HEK293 (cell line): Measurements from ENCODE around the gene JUND.

Source experiments
- GLIS2 ChIP-seq: fragments of 450-650 bp; formaldehyde crosslinking; IDR thresholded peaks from 2 replicates; pipeline ENCODE4 v1.5.1; 2016; ENCODE audit warnings: missing biosample characterization, missing genetic modification characterization
- HOXA7 ChIP-seq: sonication (generic); formaldehyde crosslinking; IDR thresholded peaks from 2 replicates; pipeline ENCODE4 v1.8.1; 2022; ENCODE audit warnings: missing genetic modification reagents, borderline replicate concordance
- IKZF3 ChIP-seq: fragments of 450-650 bp; IDR thresholded peaks from 2 replicates; pipeline ENCODE4 v1.5.0; 2018; ENCODE audit warnings: missing biosample characterization, mild to moderate bottlenecking, missing genetic modification characterization, moderate library complexity
- WT1 ChIP-seq: fragments of 450-650 bp; formaldehyde crosslinking; IDR thresholded peaks from 2 replicates; pipeline ENCODE4 v1.5.1; 2016; ENCODE audit warnings: missing biosample characterization, missing genetic modification characterization
- ZBTB1 ChIP-seq: fragments of 450-650 bp; formaldehyde crosslinking; IDR thresholded peaks from 2 replicates; pipeline ENCODE4 v1.5.1; 2016; ENCODE audit warnings: missing biosample characterization, missing genetic modification characterization
- ZNF138 ChIP-seq: fragments of 450-650 bp; formaldehyde crosslinking; IDR thresholded peaks from 2 replicates; pipeline ENCODE4 v1.5.1; 2016; ENCODE audit warnings: missing biosample characterization, missing genetic modification characterization, borderline replicate concordance
- ZNF2 ChIP-seq: fragments of 450-650 bp; formaldehyde crosslinking; IDR thresholded peaks from 2 replicates; pipeline ENCODE4 v1.5.1; 2016; ENCODE audit warnings: missing biosample characterization, missing genetic modification characterization
- ZNF292 ChIP-seq: fragments of 450-650 bp; formaldehyde crosslinking; IDR thresholded peaks from 2 replicates; pipeline ENCODE4 v1.5.1; 2016; ENCODE audit warnings: low read depth, missing biosample characterization, missing genetic modification characterization, borderline replicate concordance
- ZNF341 ChIP-seq: fragments of 450-650 bp; formaldehyde crosslinking; IDR thresholded peaks from 2 replicates; pipeline ENCODE4; 2016; ENCODE audit warnings: low read depth, missing biosample characterization, missing genetic modification characterization
- ZNF37A ChIP-seq: fragments of 450-650 bp; IDR thresholded peaks from 2 replicates; pipeline ENCODE4 v1.5.1; 2018; ENCODE audit warnings: missing biosample characterization, missing genetic modification characterization
- ZNF433 ChIP-seq: fragments of 450-650 bp; formaldehyde crosslinking; IDR thresholded peaks from 2 replicates; pipeline ENCODE4 v1.5.1; 2016; ENCODE audit warnings: missing biosample characterization, missing genetic modification characterization, low read depth
- ZNF549 ChIP-seq: fragments of 450-650 bp; IDR thresholded peaks from 2 replicates; pipeline ENCODE4 v1.5.1; 2018; ENCODE audit warnings: missing biosample characterization, missing genetic modification characterization, mild to moderate bottlenecking, inconsistent platforms, moderate library complexity
- ZNF747 ChIP-seq: fragments of 450-650 bp; formaldehyde crosslinking; IDR thresholded peaks from 2 replicates; pipeline ENCODE4 v1.5.1; 2016; ENCODE audit warnings: missing biosample characterization, missing genetic modification characterization
- ZNF768 ChIP-seq: fragments of 450-650 bp; formaldehyde crosslinking; IDR thresholded peaks from 2 replicates; pipeline ENCODE4 v1.5.1; 2018; ENCODE audit warnings: missing biosample characterization, mild to moderate bottlenecking, missing genetic modification characterization
- TF ChIP-seq, protein P1 (sequence below): fragments of 450-650 bp; formaldehyde crosslinking; IDR thresholded peaks from 2 replicates; pipeline ENCODE4 v1.5.1; 2016; ENCODE audit warnings: missing biosample characterization, missing genetic modification characterization
- TF ChIP-seq, protein P2 (sequence below): fragments of 450-650 bp; IDR thresholded peaks from 2 replicates; pipeline ENCODE4 v1.5.1; 2018; ENCODE audit warnings: missing biosample characterization, missing genetic modification characterization
- TF ChIP-seq, protein P3 (sequence below): fragments of 450-650 bp; formaldehyde crosslinking; IDR thresholded peaks from 2 replicates; pipeline ENCODE4 v1.5.1; 2016; ENCODE audit warnings: missing biosample characterization, missing genetic modification characterization
- TF ChIP-seq, protein P4 (sequence below): fragments of 450-650 bp; formaldehyde crosslinking; IDR thresholded peaks from 2 replicates; pipeline ENCODE4 v1.5.1; 2016; ENCODE audit warnings: missing biosample characterization, missing genetic modification characterization
- TF ChIP-seq, protein P5 (sequence below): fragments of 450-650 bp; formaldehyde crosslinking; IDR thresholded peaks from 2 replicates; pipeline ENCODE4 v1.5.1; 2016; ENCODE audit warnings: missing biosample characterization, missing genetic modification characterization, low read depth
- TF ChIP-seq, protein P6 (sequence below): fragments of 450-650 bp; formaldehyde crosslinking; IDR thresholded peaks from 2 replicates; pipeline ENCODE4 v1.5.1; 2016; ENCODE audit warnings: missing biosample characterization, missing genetic modification characterization
- TF ChIP-seq, protein P7 (sequence below): fragments of 450-650 bp; formaldehyde crosslinking; IDR thresholded peaks from 2 replicates; pipeline ENCODE4 v1.5.1; 2017; ENCODE audit warnings: missing biosample characterization, missing genetic modification characterization
- TF ChIP-seq, protein P8 (sequence below): fragments of 450-650 bp; formaldehyde crosslinking; IDR thresholded peaks from 2 replicates; pipeline ENCODE4 v1.5.1; 2016; ENCODE audit warnings: missing biosample characterization, missing genetic modification characterization

JUND gene

DNA sequence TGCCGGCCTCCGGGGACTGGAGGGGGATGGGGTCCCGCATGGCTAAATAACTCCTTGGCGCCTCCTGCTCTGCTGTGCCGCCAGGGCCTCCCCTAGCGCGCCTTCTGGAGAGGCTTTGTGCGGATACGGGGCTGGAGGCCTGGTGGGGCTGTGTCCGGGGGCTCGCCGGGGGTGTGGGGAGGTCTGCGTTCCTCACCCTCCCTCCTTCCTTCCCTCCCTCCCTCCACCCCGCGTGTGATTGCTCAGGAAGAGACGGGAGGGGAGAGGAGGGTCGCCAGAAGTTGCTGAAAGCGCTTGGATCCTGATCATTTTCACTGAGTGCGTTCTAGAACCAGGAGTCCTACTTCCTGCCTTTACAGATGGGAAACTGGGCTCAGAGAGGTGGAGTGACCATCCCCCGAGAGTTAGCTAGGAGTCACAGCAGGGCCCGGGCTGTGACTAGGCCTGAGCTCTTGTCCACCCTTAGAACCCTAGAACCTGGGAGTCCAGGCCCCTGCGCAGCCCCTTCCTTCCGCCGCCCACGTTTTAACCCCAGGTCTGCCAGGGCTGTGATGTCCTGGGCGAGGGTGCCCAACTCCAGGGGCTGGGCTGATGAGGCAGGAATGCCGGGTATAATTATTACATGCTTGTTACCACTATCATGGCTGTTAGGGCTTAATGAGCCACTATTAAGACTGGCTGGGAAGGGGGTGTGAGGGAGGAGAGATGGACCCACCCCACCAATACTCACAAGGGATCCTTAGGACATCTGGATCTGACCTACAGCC is 782 bp upstream of the JUND start (continued):
- TF ChIP-seq, protein P1, sequence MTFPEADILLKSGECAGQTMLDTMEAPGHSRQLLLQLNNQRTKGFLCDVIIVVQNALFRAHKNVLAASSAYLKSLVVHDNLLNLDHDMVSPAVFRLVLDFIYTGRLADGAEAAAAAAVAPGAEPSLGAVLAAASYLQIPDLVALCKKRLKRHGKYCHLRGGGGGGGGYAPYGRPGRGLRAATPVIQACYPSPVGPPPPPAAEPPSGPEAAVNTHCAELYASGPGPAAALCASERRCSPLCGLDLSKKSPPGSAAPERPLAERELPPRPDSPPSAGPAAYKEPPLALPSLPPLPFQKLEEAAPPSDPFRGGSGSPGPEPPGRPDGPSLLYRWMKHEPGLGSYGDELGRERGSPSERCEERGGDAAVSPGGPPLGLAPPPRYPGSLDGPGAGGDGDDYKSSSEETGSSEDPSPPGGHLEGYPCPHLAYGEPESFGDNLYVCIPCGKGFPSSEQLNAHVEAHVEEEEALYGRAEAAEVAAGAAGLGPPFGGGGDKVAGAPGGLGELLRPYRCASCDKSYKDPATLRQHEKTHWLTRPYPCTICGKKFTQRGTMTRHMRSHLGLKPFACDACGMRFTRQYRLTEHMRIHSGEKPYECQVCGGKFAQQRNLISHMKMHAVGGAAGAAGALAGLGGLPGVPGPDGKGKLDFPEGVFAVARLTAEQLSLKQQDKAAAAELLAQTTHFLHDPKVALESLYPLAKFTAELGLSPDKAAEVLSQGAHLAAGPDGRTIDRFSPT (tag by site-specific recombination): 0 out of 2 replicates have a peak, but pooled peaks have one; percentile 17
- TF ChIP-seq HOXA7 (CRISPR knock-in tag): no peak
- TF ChIP-seq WT1 (tag by site-specific recombination): peak; percentile 39
- TF ChIP-seq ZNF292: no peak
- TF ChIP-seq ZNF2 (tag by site-specific recombination): no peak
- TF ChIP-seq, protein P2, sequence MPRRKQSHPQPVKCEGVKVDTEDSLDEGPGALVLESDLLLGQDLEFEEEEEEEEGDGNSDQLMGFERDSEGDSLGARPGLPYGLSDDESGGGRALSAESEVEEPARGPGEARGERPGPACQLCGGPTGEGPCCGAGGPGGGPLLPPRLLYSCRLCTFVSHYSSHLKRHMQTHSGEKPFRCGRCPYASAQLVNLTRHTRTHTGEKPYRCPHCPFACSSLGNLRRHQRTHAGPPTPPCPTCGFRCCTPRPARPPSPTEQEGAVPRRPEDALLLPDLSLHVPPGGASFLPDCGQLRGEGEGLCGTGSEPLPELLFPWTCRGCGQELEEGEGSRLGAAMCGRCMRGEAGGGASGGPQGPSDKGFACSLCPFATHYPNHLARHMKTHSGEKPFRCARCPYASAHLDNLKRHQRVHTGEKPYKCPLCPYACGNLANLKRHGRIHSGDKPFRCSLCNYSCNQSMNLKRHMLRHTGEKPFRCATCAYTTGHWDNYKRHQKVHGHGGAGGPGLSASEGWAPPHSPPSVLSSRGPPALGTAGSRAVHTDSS (tag by site-specific recombination): no peak
- TF ChIP-seq, protein P3, sequence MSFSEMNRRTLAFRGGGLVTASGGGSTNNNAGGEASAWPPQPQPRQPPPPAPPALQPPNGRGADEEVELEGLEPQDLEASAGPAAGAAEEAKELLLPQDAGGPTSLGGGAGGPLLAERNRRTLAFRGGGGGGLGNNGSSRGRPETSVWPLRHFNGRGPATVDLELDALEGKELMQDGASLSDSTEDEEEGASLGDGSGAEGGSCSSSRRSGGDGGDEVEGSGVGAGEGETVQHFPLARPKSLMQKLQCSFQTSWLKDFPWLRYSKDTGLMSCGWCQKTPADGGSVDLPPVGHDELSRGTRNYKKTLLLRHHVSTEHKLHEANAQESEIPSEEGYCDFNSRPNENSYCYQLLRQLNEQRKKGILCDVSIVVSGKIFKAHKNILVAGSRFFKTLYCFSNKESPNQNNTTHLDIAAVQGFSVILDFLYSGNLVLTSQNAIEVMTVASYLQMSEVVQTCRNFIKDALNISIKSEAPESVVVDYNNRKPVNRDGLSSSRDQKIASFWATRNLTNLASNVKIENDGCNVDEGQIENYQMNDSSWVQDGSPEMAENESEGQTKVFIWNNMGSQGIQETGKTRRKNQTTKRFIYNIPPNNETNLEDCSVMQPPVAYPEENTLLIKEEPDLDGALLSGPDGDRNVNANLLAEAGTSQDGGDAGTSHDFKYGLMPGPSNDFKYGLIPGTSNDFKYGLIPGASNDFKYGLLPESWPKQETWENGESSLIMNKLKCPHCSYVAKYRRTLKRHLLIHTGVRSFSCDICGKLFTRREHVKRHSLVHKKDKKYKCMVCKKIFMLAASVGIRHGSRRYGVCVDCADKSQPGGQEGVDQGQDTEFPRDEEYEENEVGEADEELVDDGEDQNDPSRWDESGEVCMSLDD: no peak
- TF ChIP-seq ZNF341 (tag by site-specific recombination): peak; percentile 64; the same call in 1 of the 2 replicates
- TF ChIP-seq IKZF3 (tag by site-specific recombination): no peak
- no peak for TF ChIP-seq ZNF747 (tag by site-specific recombination)
- TF ChIP-seq ZNF549: no peak
- TF ChIP-seq, protein P4, sequence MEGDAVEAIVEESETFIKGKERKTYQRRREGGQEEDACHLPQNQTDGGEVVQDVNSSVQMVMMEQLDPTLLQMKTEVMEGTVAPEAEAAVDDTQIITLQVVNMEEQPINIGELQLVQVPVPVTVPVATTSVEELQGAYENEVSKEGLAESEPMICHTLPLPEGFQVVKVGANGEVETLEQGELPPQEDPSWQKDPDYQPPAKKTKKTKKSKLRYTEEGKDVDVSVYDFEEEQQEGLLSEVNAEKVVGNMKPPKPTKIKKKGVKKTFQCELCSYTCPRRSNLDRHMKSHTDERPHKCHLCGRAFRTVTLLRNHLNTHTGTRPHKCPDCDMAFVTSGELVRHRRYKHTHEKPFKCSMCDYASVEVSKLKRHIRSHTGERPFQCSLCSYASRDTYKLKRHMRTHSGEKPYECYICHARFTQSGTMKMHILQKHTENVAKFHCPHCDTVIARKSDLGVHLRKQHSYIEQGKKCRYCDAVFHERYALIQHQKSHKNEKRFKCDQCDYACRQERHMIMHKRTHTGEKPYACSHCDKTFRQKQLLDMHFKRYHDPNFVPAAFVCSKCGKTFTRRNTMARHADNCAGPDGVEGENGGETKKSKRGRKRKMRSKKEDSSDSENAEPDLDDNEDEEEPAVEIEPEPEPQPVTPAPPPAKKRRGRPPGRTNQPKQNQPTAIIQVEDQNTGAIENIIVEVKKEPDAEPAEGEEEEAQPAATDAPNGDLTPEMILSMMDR (tag by site-specific recombination): no peak
- TF ChIP-seq, protein P5, sequence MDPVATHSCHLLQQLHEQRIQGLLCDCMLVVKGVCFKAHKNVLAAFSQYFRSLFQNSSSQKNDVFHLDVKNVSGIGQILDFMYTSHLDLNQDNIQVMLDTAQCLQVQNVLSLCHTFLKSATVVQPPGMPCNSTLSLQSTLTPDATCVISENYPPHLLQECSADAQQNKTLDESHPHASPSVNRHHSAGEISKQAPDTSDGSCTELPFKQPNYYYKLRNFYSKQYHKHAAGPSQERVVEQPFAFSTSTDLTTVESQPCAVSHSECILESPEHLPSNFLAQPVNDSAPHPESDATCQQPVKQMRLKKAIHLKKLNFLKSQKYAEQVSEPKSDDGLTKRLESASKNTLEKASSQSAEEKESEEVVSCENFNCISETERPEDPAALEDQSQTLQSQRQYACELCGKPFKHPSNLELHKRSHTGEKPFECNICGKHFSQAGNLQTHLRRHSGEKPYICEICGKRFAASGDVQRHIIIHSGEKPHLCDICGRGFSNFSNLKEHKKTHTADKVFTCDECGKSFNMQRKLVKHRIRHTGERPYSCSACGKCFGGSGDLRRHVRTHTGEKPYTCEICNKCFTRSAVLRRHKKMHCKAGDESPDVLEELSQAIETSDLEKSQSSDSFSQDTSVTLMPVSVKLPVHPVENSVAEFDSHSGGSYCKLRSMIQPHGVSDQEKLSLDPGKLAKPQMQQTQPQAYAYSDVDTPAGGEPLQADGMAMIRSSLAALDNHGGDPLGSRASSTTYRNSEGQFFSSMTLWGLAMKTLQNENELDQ (tag by site-specific recombination): no peak
- no peak for TF ChIP-seq ZNF37A (tag by site-specific recombination)
- TF ChIP-seq ZNF433 (tag by site-specific recombination): no peak
- TF ChIP-seq, protein P6, sequence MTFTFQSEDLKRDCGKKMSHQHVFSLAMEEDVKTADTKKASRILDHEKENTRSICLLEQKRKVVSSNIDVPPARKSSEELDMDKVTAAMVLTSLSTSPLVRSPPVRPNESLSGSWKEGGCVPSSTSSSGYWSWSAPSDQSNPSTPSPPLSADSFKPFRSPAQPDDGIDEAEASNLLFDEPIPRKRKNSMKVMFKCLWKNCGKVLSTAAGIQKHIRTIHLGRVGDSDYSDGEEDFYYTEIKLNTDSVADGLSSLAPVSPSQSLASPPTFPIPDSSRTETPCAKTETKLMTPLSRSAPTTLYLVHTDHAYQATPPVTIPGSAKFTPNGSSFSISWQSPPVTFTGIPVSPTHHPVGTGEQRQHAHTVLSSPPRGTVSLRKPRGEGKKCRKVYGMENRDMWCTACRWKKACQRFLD (tag by site-specific recombination): no peak
- peak; percentile 79 for TF ChIP-seq GLIS2 (tag by site-specific recombination)
- TF ChIP-seq ZNF768: no peak
- no peak for TF ChIP-seq ZNF138 (tag by site-specific recombination)
- TF ChIP-seq, protein P7, sequence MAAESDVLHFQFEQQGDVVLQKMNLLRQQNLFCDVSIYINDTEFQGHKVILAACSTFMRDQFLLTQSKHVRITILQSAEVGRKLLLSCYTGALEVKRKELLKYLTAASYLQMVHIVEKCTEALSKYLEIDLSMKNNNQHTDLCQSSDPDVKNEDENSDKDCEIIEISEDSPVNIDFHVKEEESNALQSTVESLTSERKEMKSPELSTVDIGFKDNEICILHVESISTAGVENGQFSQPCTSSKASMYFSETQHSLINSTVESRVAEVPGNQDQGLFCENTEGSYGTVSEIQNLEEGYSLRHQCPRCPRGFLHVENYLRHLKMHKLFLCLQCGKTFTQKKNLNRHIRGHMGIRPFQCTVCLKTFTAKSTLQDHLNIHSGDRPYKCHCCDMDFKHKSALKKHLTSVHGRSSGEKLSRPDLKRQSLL (tag by site-specific recombination): peak; percentile 21; the same call in 1 of the 2 replicates
- TF ChIP-seq, protein P8, sequence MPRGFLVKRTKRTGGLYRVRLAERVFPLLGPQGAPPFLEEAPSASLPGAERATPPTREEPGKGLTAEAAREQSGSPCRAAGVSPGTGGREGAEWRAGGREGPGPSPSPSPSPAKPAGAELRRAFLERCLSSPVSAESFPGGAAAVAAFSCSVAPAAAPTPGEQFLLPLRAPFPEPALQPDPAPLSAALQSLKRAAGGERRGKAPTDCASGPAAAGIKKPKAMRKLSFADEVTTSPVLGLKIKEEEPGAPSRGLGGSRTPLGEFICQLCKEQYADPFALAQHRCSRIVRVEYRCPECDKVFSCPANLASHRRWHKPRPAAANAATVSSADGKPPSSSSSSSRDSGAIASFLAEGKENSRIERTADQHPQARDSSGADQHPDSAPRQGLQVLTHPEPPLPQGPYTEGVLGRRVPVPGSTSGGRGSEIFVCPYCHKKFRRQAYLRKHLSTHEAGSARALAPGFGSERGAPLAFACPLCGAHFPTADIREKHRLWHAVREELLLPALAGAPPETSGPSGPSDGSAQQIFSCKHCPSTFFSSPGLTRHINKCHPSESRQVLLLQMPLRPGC (tag by site-specific recombination): no peak
- TF ChIP-seq ZBTB1: no peak
